ENCODE measurements around the gene HAS3. TPM values are rescaled to one million over a fixed set of nuclear protein-coding genes. Genes with fewer than 3 reads are reported as not detected.
A peak's percentile ranks its signal among the peaks of the same experiment; 100 is the strongest.

Gene HAS3
- total RNA-seq, 2 donors from 2014 or later, result 5.1 to 19.9 TPM

- Histone ChIP-seq H3K27me3 (no peaks in the 10 kb centered on the region), H3K27ac (no peak overlapping the region), H3K9me3 (no peaks in the 10 kb centered on the region), H3K36me3 (no peaks in the 10 kb centered on the region), H3K4me1 (peaks cover 13% of the 10 kb centered on the region), H3K4me3 (no peak overlapping the region), H3K9ac (ENCODE audit: low read depth in 2 of 2, low read length in 2 of 2) (no peak overlapping the region)
- TF ChIP-seq CTCF (IDR thresholded peaks at IDR 0.05), result no peak
- no peak for DNase-seq
- intact Hi-C loops (cut with DNase I), result no loop called here
These were observed 5.0 kb downstream of the HAS3 start for GRCh38 chr16:69110406-69110805.

- Histone ChIP-seq H3K27ac (no peak overlapping the region), H3K4me1 (peaks cover 13% of the 10 kb centered on the region), H3K9me3 (no peaks in the 10 kb centered on the region), H3K27me3 (no peaks in the 10 kb centered on the region), H3K4me3 (no peak overlapping the region), H3K36me3 (no peaks in the 10 kb centered on the region), H3K9ac (ENCODE audit: low read depth in 2 of 2, low read length in 2 of 2) (no peak overlapping the region)
- no peak for TF ChIP-seq CTCF (IDR thresholded peaks at IDR 0.05)
- intact Hi-C loops (cut with DNase I), result no loop called here
- no peak for DNase-seq
These were observed 5.9 kb downstream of the HAS3 start for GRCh38 chr16:69111216-69111875.

GRCh38 chr16:69111876-69112230, 6.4 kb downstream of the HAS3 start:
- DNase-seq, result no peak
- Histone ChIP-seq H3K27ac (no peak overlapping the region), H3K27me3 (no peaks in the 10 kb centered on the region), H3K4me3 (no peak overlapping the region), H3K9me3 (no peaks in the 10 kb centered on the region), H3K36me3 (no peaks in the 10 kb centered on the region), H3K9ac (ENCODE audit: low read depth in 2 of 2, low read length in 2 of 2) (no peak overlapping the region), H3K4me1 (peaks cover 10% of the 10 kb centered on the region)
- intact Hi-C loops (cut with DNase I), result no loop called here
- TF ChIP-seq CTCF (IDR thresholded peaks at IDR 0.05), result no peak

- H3K4me1 ChIP-seq, result peaks cover 4% of the 10 kb centered on the region
- no peak overlapping the region for H3K9ac ChIP-seq (ENCODE audit: low read depth in 2 of 2, low read length in 2 of 2)
- peak; percentile 64 for DNase-seq
- intact Hi-C loops (cut with DNase I), result no loop called here
- TF ChIP-seq CTCF (IDR thresholded peaks at IDR 0.05), result peak; percentile 76
- no peak overlapping the region for H3K27ac ChIP-seq
- no peaks in the 10 kb centered on the region for H3K27me3 ChIP-seq
- H3K36me3 ChIP-seq, result no peaks in the 10 kb centered on the region
- no peak overlapping the region for H3K4me3 ChIP-seq
- no peaks in the 10 kb centered on the region for H3K9me3 ChIP-seq
These were observed 7.1 kb downstream of the HAS3 start for GRCh38 chr16:69112285-69113129.

GRCh38 chr16:69113216-69113615, 7.8 kb downstream of the HAS3 start:
- H3K4me3 ChIP-seq, result no peak overlapping the region
- no peak for DNase-seq
- no peak overlapping the region for H3K27ac ChIP-seq
- no peaks in the 10 kb centered on the region for H3K9me3 ChIP-seq
- no peak overlapping the region for H3K9ac ChIP-seq (ENCODE audit: low read depth in 2 of 2, low read length in 2 of 2)
- intact Hi-C loops (cut with DNase I), result no loop called here
- no peaks in the 10 kb centered on the region for H3K27me3 ChIP-seq
- H3K4me1 ChIP-seq, result no peaks in the 10 kb centered on the region
- no peak for TF ChIP-seq CTCF (IDR thresholded peaks at IDR 0.05)
- H3K36me3 ChIP-seq, result no peaks in the 10 kb centered on the region

Measured in colonic mucosa (tissue), 4 donors.